Skeletal muscle tissue (tissue), 4 donors: ENCODE data around the gene LDAH. TPM values are rescaled to one million over a fixed set of nuclear protein-coding genes. Genes with fewer than 3 reads are reported as not detected.
A peak's percentile ranks its signal among the peaks of the same experiment; 100 is the strongest.

Experiments
- H3K27ac ChIP-seq: one replicate; pipeline ENCODE4 v1.7.0; 2013; ENCODE audit warnings: mild to moderate bottlenecking, low read depth, low read length, inconsistent platforms
- H3K27me3 ChIP-seq, 3 donors: one replicate each; pipeline ENCODE4 v1.7.0; 2013; ENCODE audit warnings: low read length in 3 of 3; ENCODE audit not compliant: control insufficient read depth in 3 of 3, insufficient read depth in 3 of 3
- H3K36me3 ChIP-seq, 3 donors: one replicate each; pipeline ENCODE4 v1.7.0; 2013; ENCODE audit warnings: low read length in 3 of 3; ENCODE audit not compliant: control insufficient read depth in 3 of 3, insufficient read depth in 3 of 3
- H3K4me1 ChIP-seq, 3 donors: one replicate each; pipeline ENCODE4 v1.7.0; 2013; ENCODE audit warnings: low read length in 3 of 3, mild to moderate bottlenecking in 3 of 3; ENCODE audit not compliant: control insufficient read depth in 3 of 3, insufficient read depth in 3 of 3
- H3K4me3 ChIP-seq, 3 donors: one replicate each; pipeline ENCODE4 v1.7.0; 2013; ENCODE audit warnings: low read length in 3 of 3
- H3K9ac ChIP-seq, 3 donors: one replicate each; pipeline ENCODE4 v1.7.0; 2013; ENCODE audit warnings: low read length in 3 of 3, mild to moderate bottlenecking in 3 of 3, moderate library complexity in 2 of 3, low read depth in 1 of 3
- H3K9me3 ChIP-seq, 3 donors: one replicate each; pipeline ENCODE4 v1.7.0; 2013; ENCODE audit warnings: low read length in 3 of 3; ENCODE audit not compliant: control insufficient read depth in 3 of 3
- total RNA-seq: library from RNA; depleted of rRNA; stranded (reverse); fragments of >200 nt; gene quantifications from one replicate; pipeline ENCODE4 v1.2.3, GENCODE V29; 2014
- donor health status: Osteomylitis.

The LDAH gene
- total RNA-seq, 1 donor from 2014 or later: 6.3 TPM

DNA sequence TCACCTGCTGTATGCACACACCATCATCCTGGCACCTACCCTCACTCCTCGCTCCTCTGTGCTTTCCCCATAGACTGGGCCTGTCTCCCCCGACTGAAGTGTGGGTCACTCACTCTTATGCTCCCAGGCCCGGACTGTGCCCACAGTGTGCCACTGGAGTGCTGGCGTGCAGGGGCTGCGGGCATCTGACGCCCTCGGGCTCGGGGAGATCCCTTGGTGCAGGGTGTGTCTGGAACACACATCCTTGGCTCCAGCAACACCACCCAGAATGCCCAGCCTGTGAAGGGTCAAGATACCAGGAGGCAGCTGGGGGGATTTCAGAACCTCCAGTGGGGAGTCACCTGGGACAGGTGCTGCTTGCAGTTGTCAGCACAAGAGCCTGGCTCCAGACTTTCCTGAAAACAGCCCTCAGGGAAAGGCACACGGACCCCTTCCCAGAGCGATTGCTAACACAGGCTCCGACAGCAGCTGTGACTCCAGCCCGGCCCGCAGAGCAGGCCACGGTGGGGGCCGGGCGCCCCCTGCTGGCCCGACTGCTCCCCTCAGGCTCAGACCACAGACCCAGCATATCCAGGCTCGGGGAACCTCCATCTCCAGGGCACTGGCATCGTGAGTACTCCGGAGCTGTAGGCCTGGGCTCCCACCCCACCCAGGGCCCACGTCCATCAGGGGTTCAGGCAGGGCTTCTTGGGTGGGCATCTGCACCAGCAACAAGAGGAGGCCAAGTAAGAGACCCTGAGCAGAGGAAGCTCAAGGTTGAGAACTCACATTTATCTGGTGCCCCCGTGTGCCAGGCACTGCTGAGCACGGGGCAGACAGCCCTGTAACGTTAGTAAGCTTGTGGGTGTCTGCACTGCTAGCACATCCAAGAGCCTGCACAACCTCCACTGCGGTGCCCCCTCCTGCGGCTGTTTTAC lies 180.6 kb downstream of the LDAH start:
- H3K4me1 ChIP-seq: peaks cover 7 to 22% (median 14%) of the 10 kb centered on the region in 3 donors
- H3K9ac ChIP-seq: peak overlapping the region in 1 of 3 donors; percentile 69
- H3K36me3 ChIP-seq: peaks cover 41 to 43% (median 42%) of the 10 kb centered on the region in 3 donors
- no peak overlapping the region for H3K27ac ChIP-seq
- no peaks in the 10 kb centered on the region for H3K27me3 ChIP-seq
- H3K9me3 ChIP-seq: no peaks in the 10 kb centered on the region
- no peak overlapping the region for H3K4me3 ChIP-seq

- Histone ChIP-seq H3K36me3 (peaks cover 39 to 41% (median 40%) of the 10 kb centered on the region in 3 donors), H3K4me1 (peaks cover 7 to 23% (median 14%) of the 10 kb centered on the region in 3 donors), H3K27ac (no peak overlapping the region)
These were observed 181.5 kb downstream of the LDAH start for GRCh38 chr2:20641123-20641985.

GRCh38 chr2:20640411-20641122 lies 182.3 kb downstream of the LDAH start:
- H3K4me3 ChIP-seq: no peak overlapping the region
- no peaks in the 10 kb centered on the region for H3K9me3 ChIP-seq
- peaks cover 11 to 29% (median 16%) of the 10 kb centered on the region in 3 donors for H3K4me1 ChIP-seq
- H3K9ac ChIP-seq: peak overlapping the region in 1 of 3 donors; percentile 45
- no peaks in the 10 kb centered on the region for H3K27me3 ChIP-seq
- H3K36me3 ChIP-seq: peaks cover 36 to 45% (median 42%) of the 10 kb centered on the region in 3 donors
- no peak overlapping the region for H3K27ac ChIP-seq

More at GRCh38 chr2:20641123-20641985, 181.5 kb downstream of the LDAH start:
- H3K4me3 ChIP-seq: no peak overlapping the region
- H3K27me3 ChIP-seq: no peaks in the 10 kb centered on the region
- H3K9ac ChIP-seq: peak overlapping the region in 1 of 3 donors; percentile 69
- H3K9me3 ChIP-seq: no peaks in the 10 kb centered on the region

- Histone ChIP-seq H3K4me3 (no peak overlapping the region), H3K27ac (no peak overlapping the region), H3K9ac (no peak overlapping the region), H3K9me3 (no peaks in the 10 kb centered on the region), H3K27me3 (no peaks in the 10 kb centered on the region), H3K4me1 (peaks cover 16 to 41% (median 33%) of the 10 kb centered on the region in 3 donors), H3K36me3 (peaks cover 23 to 31% (median 26%) of the 10 kb centered on the region in 3 donors)
These were observed 184.1 kb downstream of the LDAH start for GRCh38 chr2:20638646-20639430.

- Histone ChIP-seq H3K27ac (no peak overlapping the region), H3K36me3 (peaks cover 23 to 27% (median 23%) of the 10 kb centered on the region in 3 donors)
These were observed 184.9 kb downstream of the LDAH start for GRCh38 chr2:20638014-20638413.

DNA sequence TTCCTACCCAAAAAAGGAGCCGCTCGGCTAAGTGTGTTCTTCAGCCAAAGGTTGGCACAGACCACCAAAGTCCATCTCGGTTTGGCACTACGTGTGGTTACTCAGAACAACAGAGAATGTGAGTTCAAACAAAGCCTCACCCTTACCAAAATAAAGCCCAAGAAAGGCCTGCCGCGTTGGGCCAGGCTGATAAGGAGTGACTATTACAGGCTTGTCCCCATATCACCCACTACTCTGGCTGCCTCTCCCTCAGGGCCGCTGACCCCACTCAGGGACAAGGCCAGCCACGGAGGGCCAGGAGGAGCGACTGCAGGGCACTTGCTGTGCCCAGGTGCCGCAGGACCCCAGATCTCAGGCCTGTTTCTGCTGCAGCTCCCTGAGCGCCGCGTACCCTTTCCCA lies 185.8 kb downstream of the LDAH start:
- peaks cover 18 to 24% (median 23%) of the 10 kb centered on the region in 3 donors for H3K36me3 ChIP-seq
- H3K4me3 ChIP-seq: no peak overlapping the region
- no peaks in the 10 kb centered on the region for H3K9me3 ChIP-seq
- no peaks in the 10 kb centered on the region for H3K27me3 ChIP-seq
- H3K27ac ChIP-seq: no peak overlapping the region
- no peak overlapping the region for H3K9ac ChIP-seq
- H3K4me1 ChIP-seq: peaks cover 17 to 40% (median 35%) of the 10 kb centered on the region in 3 donors

More at GRCh38 chr2:20638014-20638413, 184.9 kb downstream of the LDAH start:
- H3K4me1 ChIP-seq: peaks cover 19 to 45% (median 37%) of the 10 kb centered on the region in 3 donors
- H3K9me3 ChIP-seq: no peaks in the 10 kb centered on the region
- H3K27me3 ChIP-seq: no peaks in the 10 kb centered on the region
- no peak overlapping the region for H3K4me3 ChIP-seq
- H3K9ac ChIP-seq: no peak overlapping the region

GRCh38 chr2:20635675-20636584 lies 187.0 kb downstream of the LDAH start:
- Histone ChIP-seq H3K4me1 (peaks cover 12 to 28% (median 23%) of the 10 kb centered on the region in 3 donors), H3K4me3 (peak overlapping the region in 1 of 3 donors; percentile 13), H3K9me3 (no peaks in the 10 kb centered on the region), H3K27ac (no peak overlapping the region), H3K27me3 (no peaks in the 10 kb centered on the region), H3K9ac (peak overlapping the region in 2 of 3 donors; percentile 13 to 72), H3K36me3 (peaks cover 18 to 23% (median 18%) of the 10 kb centered on the region in 3 donors)

DNA sequence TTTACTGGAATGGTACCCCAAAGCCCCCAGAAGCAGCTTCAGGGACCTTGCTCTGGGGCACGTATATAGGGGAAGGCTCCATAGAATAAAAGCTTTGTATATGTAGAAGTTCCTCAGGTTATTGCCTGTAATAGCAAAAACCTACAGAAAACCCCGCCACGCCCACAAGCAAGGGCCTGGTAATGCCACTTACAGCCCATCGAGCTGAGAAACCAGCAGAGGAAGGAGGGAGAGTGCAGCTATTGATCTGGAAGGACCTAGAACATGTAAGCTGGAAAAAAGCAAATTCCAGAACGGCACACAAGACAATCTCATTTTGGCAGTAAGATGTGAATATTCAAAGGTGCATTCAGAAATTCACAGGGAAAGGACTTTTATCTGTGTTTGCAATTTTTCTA lies 187.8 kb downstream of the LDAH start:
- peaks cover 11 to 16% (median 12%) of the 10 kb centered on the region in 3 donors for H3K36me3 ChIP-seq
- no peak overlapping the region for H3K4me3 ChIP-seq
- peak overlapping the region in 1 of 3 donors; percentile 72 for H3K9ac ChIP-seq
- H3K4me1 ChIP-seq: peaks cover 12 to 24% (median 23%) of the 10 kb centered on the region in 3 donors
- H3K9me3 ChIP-seq: no peaks in the 10 kb centered on the region
- H3K27ac ChIP-seq: no peak overlapping the region
- H3K27me3 ChIP-seq: no peaks in the 10 kb centered on the region
